ENCODE results near the gene SYNJ2BP. TPM values are rescaled to one million over a fixed set of nuclear protein-coding genes. Genes with fewer than 3 reads are reported as not detected.
A peak's percentile ranks its signal among the peaks of the same experiment; 100 is the strongest.
"Not testable (repeated sequence)": the region's sequence is repeated elsewhere in the genome, so short reads cannot be mapped to it uniquely, and the experiment has no call there.

Gene SYNJ2BP
- total and polyA plus RNA-seq, 7 donors: 13.8 to 44.6 (median 26.0) TPM

GRCh38 chr14:70416338-70416724 is 559 bp downstream of the SYNJ2BP start:
- intact Hi-C loops (cut with DNase I): no loop called here
- peaks cover 0 to 5% (median 0%) of the 10 kb centered on the region in 4 donors for H3K36me3 ChIP-seq
- TF ChIP-seq POLR2AphosphoS5 (IDR thresholded peaks at IDR 0.05): no peak
- no peak for TF ChIP-seq CTCF (IDR thresholded peaks at IDR 0.05)
- TF ChIP-seq EP300 (IDR thresholded peaks at IDR 0.05): no peak
- no peak for TF ChIP-seq POLR2A (IDR thresholded peaks at IDR 0.05)
- no peaks in the 10 kb centered on the region for H3K27me3 ChIP-seq
- H3K9me3 ChIP-seq: no peaks in the 10 kb centered on the region
- H3K27ac ChIP-seq: peak overlapping the region; percentile 59 to 78 (median 66)
- peaks cover 0 to 24% (median 11%) of the 10 kb centered on the region in 4 donors for H3K4me1 ChIP-seq
- peak overlapping the region; percentile 63 to 81 (median 67) for H3K4me3 ChIP-seq
- DNase-seq: no peak
- WGBS, 2 donors: 3 to 5% methylated on average over 9 of the region's 9 CpGs

- H3K27ac ChIP-seq: no peak overlapping the region
- no peak for DNase-seq
- no peaks in the 10 kb centered on the region for H3K27me3 ChIP-seq
- peaks cover 0 to 24% (median 11%) of the 10 kb centered on the region in 4 donors for H3K4me1 ChIP-seq
- no peaks in the 10 kb centered on the region for H3K9me3 ChIP-seq
- intact Hi-C loops (cut with DNase I): no loop called here
- H3K36me3 ChIP-seq: peaks cover 0 to 5% (median 0%) of the 10 kb centered on the region in 4 donors
- peak overlapping the region; percentile 63 to 81 (median 67) for H3K4me3 ChIP-seq
- no peak for TF ChIP-seq CTCF (IDR thresholded peaks at IDR 0.05)
- TF ChIP-seq POLR2A (IDR thresholded peaks at IDR 0.05): no peak
- TF ChIP-seq POLR2AphosphoS5 (IDR thresholded peaks at IDR 0.05): no peak
- TF ChIP-seq EP300 (IDR thresholded peaks at IDR 0.05): no peak
- 13 to 48% methylated on average over 2 of the region's 2 CpGs for WGBS, 2 donors
Measured at GRCh38 chr14:70415788-70416187, 1.1 kb downstream of the SYNJ2BP start.

- WGBS, 2 donors: 94 to 97% methylated on average over 4 of the region's 4 CpGs
- Histone ChIP-seq H3K27me3 (no peaks in the 10 kb centered on the region), H3K27ac (no peak overlapping the region), H3K9me3 (no peaks in the 10 kb centered on the region), H3K4me1 (peaks cover 0 to 11% (median 3%) of the 10 kb centered on the region in 4 donors), H3K36me3 (peaks cover 0 to 12% (median 0%) of the 10 kb centered on the region in 4 donors), H3K4me3 (no peak overlapping the region)
- TF ChIP-seq POLR2A (IDR thresholded peaks at IDR 0.05) (no peak), EP300 (IDR thresholded peaks at IDR 0.05) (no peak), POLR2AphosphoS5 (IDR thresholded peaks at IDR 0.05) (no peak), CTCF (IDR thresholded peaks at IDR 0.05) (no peak)
- intact Hi-C loops (cut with DNase I): no loop called here
- no peak for DNase-seq
Measured at GRCh38 chr14:70407621-70408020, 9.3 kb downstream of the SYNJ2BP start.

GRCh38 chr14:70406216-70406615 is 10.7 kb downstream of the SYNJ2BP start:
- H3K9me3 ChIP-seq; intact Hi-C loops (cut with DNase I); H3K27me3 ChIP-seq; H3K4me3 ChIP-seq; H3K4me1 ChIP-seq; H3K27ac ChIP-seq; DNase-seq: not testable (repeated sequence)
- H3K36me3 ChIP-seq: peaks cover 0 to 12% (median 0%) of the 10 kb centered on the region in 4 donors
- 77 to 84% methylated on average over 4 of the region's 4 CpGs for WGBS, 2 donors

- H3K4me1 ChIP-seq; H3K27ac ChIP-seq; H3K36me3 ChIP-seq; H3K27me3 ChIP-seq; H3K9me3 ChIP-seq; H3K4me3 ChIP-seq; intact Hi-C loops (cut with DNase I); DNase-seq: not testable (repeated sequence)
- WGBS, 2 donors: 21 to 63% methylated on average over 4 of the region's 4 CpGs
Measured at GRCh38 chr14:70403335-70403734, 13.6 kb downstream of the SYNJ2BP start.

- Histone ChIP-seq H3K4me1 (peaks cover 0 to 7% (median 3%) of the 10 kb centered on the region in 4 donors), H3K27ac (no peak overlapping the region), H3K27me3 (no peaks in the 10 kb centered on the region), H3K9me3 (no peaks in the 10 kb centered on the region), H3K4me3 (no peak overlapping the region), H3K36me3 (peaks cover 0 to 6% (median 0%) of the 10 kb centered on the region in 4 donors)
- WGBS, 2 donors: 84 to 91% methylated on average over 4 of the region's 4 CpGs
- no peak for DNase-seq
- TF ChIP-seq CTCF (IDR thresholded peaks at IDR 0.05) (no peak), POLR2A (IDR thresholded peaks at IDR 0.05) (no peak), EP300 (IDR thresholded peaks at IDR 0.05) (no peak), POLR2AphosphoS5 (IDR thresholded peaks at IDR 0.05) (no peak)
- intact Hi-C loops (cut with DNase I): no loop called here
Measured at GRCh38 chr14:70401643-70402042, 15.2 kb downstream of the SYNJ2BP start.

All from sigmoid colon (tissue), 7 donors.